GM18498 (cell line): ENCODE results near the gene TNIP2.
"Not testable (repeated sequence)": the region's sequence is repeated elsewhere in the genome, so short reads cannot be mapped to it uniquely, and the experiment has no call there.

ENCODE experiments used
- ATAC-seq: cut with Tn5 transposase; IDR thresholded peaks from one replicate; pipeline ENCODE4 v1.9.1; 2021; ENCODE audit warnings: mild to moderate bottlenecking, moderate library complexity; ENCODE audit not compliant: unreplicated experiment

TNIP2 gene

GRCh38 chr4:2771264-2771663 is 15.1 kb upstream of the TNIP2 start:
- ATAC-seq: no peak

GRCh38 chr4:2768921-2769336 is 12.8 kb upstream of the TNIP2 start:
- ATAC-seq: no peak

- no peak for ATAC-seq
These were observed 12.0 kb upstream of the TNIP2 start for GRCh38 chr4:2768124-2768523.

- no peak for ATAC-seq
These were observed 11.6 kb upstream of the TNIP2 start for GRCh38 chr4:2767705-2768074.

- ATAC-seq: no peak
These were observed 11.0 kb upstream of the TNIP2 start for GRCh38 chr4:2767046-2767704.

GRCh38 chr4:2765832-2766526 is 9.8 kb upstream of the TNIP2 start:
- ATAC-seq: no peak

- ATAC-seq: no peak
These were observed 7.4 kb upstream of the TNIP2 start for GRCh38 chr4:2763511-2763967.

GRCh38 chr4:2762486-2763370 is 6.6 kb upstream of the TNIP2 start:
- not testable (repeated sequence) for ATAC-seq

- no peak for ATAC-seq
These were observed 5.9 kb upstream of the TNIP2 start for GRCh38 chr4:2762048-2762447.

- no peak for ATAC-seq
These were observed 5.1 kb upstream of the TNIP2 start for GRCh38 chr4:2761035-2761923.

GRCh38 chr4:2757426-2757825 is 1.3 kb upstream of the TNIP2 start:
- no peak for ATAC-seq

- no peak for ATAC-seq
These were observed 685 bp upstream of the TNIP2 start for GRCh38 chr4:2756691-2757350.

GRCh38 chr4:2754848-2755819 is 1.0 kb downstream of the TNIP2 start:
- no peak for ATAC-seq

GRCh38 chr4:2753436-2753835 is 2.7 kb downstream of the TNIP2 start:
- ATAC-seq: no peak

- no peak for ATAC-seq
These were observed 5.2 kb downstream of the TNIP2 start for GRCh38 chr4:2750719-2751605.

GRCh38 chr4:2746891-2747695 is 9.0 kb downstream of the TNIP2 start:
- no peak for ATAC-seq
